Measurements from ENCODE around the gene C2orf76. TPM values are rescaled to one million over a fixed set of nuclear protein-coding genes. Genes with fewer than 3 reads are reported as not detected.

C2orf76 gene
- 10 to 100 TPM in 1 of 4 donors, 1 to 10 TPM in 1, not detected in 2; 2.9 to 11.3 TPM for total RNA-seq

- intact Hi-C loops (cut with DNase I; ENCODE audit: low total_unique reads): no loop called here
- 0% methylated on average over 60 of the region's 65 CpGs; no CpG with 5 or more reads in 1 of the 2 donors for WGBS, 2 donors (ENCODE audit: low coverage in 1 of 2)
Observed at GRCh38 chr2:119366649-119367471, at the start of gene C2orf76, which contains the start of gene DBI. Gene C2orf76, minus strand, starts transcription at chr2:119366834. Its CDS starts 26,875 bp downstream, at chr2:119339959. Gene DBI, plus strand, starts transcription at chr2:119366977. Its CDS starts 75 bp downstream, at chr2:119367052.

GRCh38 chr2:119415630-119416029 is 49.0 kb upstream of the C2orf76 start:
- no peaks in the 10 kb centered on the region for H3K9me3 ChIP-seq
- no peaks in the 10 kb centered on the region for H3K36me3 ChIP-seq
- in situ Hi-C loops (cut with MboI; ENCODE audit: low pct_ligation_motif_present in 1 of 4, low pct_unique_long_range_greater_than_20kb in 1 of 4, low sequenced_read_pairs in 3 of 4): loop anchor here in 1 of 4 donors (25.0 kb wide), 1 partner anchor 247 kb away; no protein-coding TSS in a partner anchor
- no peak overlapping the region for H3K27ac ChIP-seq
- no peak for DNase-seq
- WGBS, 2 donors (ENCODE audit: low coverage in 1 of 2): 70 to 83% methylated on average over 1 of the region's 1 CpG
- TF ChIP-seq EP300 (IDR thresholded peaks at IDR 0.05; ENCODE audit: low read depth): no peak
- TF ChIP-seq POLR2A (IDR thresholded peaks at IDR 0.05): no peak
- TF ChIP-seq POLR2AphosphoS5 (IDR thresholded peaks at IDR 0.05): no peak
- no peak for TF ChIP-seq CTCF (IDR thresholded peaks at IDR 0.05)
- H3K4me1 ChIP-seq: peaks cover 0 to 18% (median 2%) of the 10 kb centered on the region in 4 donors
- intact Hi-C loops (cut with DNase I; ENCODE audit: low total_unique reads): no loop called here
- H3K4me3 ChIP-seq: no peak overlapping the region
- H3K27me3 ChIP-seq: no peaks in the 10 kb centered on the region

More at GRCh38 chr2:119366649-119367471, at the start of gene C2orf76, which contains the start of gene DBI:
- peak; percentile 96 to 99 (median 98) for TF ChIP-seq POLR2AphosphoS5 (IDR thresholded peaks at IDR 0.05)
- TF ChIP-seq POLR2A (IDR thresholded peaks at IDR 0.05): peak; percentile 97
- peak; percentile 55 for TF ChIP-seq EP300 (IDR thresholded peaks at IDR 0.05; ENCODE audit: low read depth)
- TF ChIP-seq CTCF (IDR thresholded peaks at IDR 0.05): no peak
- peak within 1 kb of the TSS; percentile 89 to 95 (median 94) for H3K27ac ChIP-seq
- no peaks in the 10 kb centered on the region for H3K9me3 ChIP-seq
- H3K4me3 ChIP-seq: peak within 1 kb of the TSS; percentile 60 to 67 (median 66)
- in situ Hi-C loops (cut with MboI; ENCODE audit: low pct_ligation_motif_present in 1 of 4, low pct_unique_long_range_greater_than_20kb in 1 of 4, low sequenced_read_pairs in 3 of 4): no loop called here
- DNase-seq: peak; percentile 97
- H3K27me3 ChIP-seq: no peaks in the 10 kb centered on the region
- H3K36me3 ChIP-seq: peaks cover 0 to 34% (median 7%) of the 10 kb centered on the region in 4 donors
- H3K4me1 ChIP-seq: peaks cover 13 to 38% (median 24%) of the 10 kb centered on the region in 4 donors

- TF ChIP-seq POLR2A (IDR thresholded peaks at IDR 0.05) (no peak), EP300 (IDR thresholded peaks at IDR 0.05; ENCODE audit: low read depth) (no peak), CTCF (IDR thresholded peaks at IDR 0.05) (no peak), POLR2AphosphoS5 (IDR thresholded peaks at IDR 0.05) (no peak)
- in situ Hi-C loops (cut with MboI; ENCODE audit: low pct_ligation_motif_present in 1 of 4, low pct_unique_long_range_greater_than_20kb in 1 of 4, low sequenced_read_pairs in 3 of 4) (loop anchor here in 2 of 4 donors (5.0 to 25.0 kb wide), 2 partner anchors 62 to 247 kb away; no protein-coding TSS in a partner anchor), intact Hi-C loops (cut with DNase I; ENCODE audit: low total_unique reads) (no loop called here)
- Histone ChIP-seq H3K9me3 (no peaks in the 10 kb centered on the region), H3K27me3 (no peaks in the 10 kb centered on the region), H3K4me1 (peaks cover 0 to 12% (median 0%) of the 10 kb centered on the region in 4 donors), H3K36me3 (no peaks in the 10 kb centered on the region), H3K27ac (no peak overlapping the region), H3K4me3 (no peak overlapping the region)
- WGBS, 2 donors (ENCODE audit: low coverage in 1 of 2): 72 to 76% methylated on average over 3 of the region's 3 CpGs
- no peak for DNase-seq
Observed at GRCh38 chr2:119414894-119415293, 48.3 kb upstream of the C2orf76 start.

GRCh38 chr2:119409506-119409905 is 42.9 kb upstream of the C2orf76 start:
- 57 to 59% methylated on average over 4 of the region's 4 CpGs for WGBS, 2 donors (ENCODE audit: low coverage in 1 of 2)
- Histone ChIP-seq H3K36me3 (no peaks in the 10 kb centered on the region), H3K4me1 (peaks cover 0 to 9% (median 2%) of the 10 kb centered on the region in 4 donors), H3K9me3 (no peaks in the 10 kb centered on the region), H3K27me3 (no peaks in the 10 kb centered on the region), H3K27ac (no peak overlapping the region), H3K4me3 (no peak overlapping the region)
- TF ChIP-seq POLR2AphosphoS5 (IDR thresholded peaks at IDR 0.05): no peak
- no peak for TF ChIP-seq POLR2A (IDR thresholded peaks at IDR 0.05)
- no peak for TF ChIP-seq CTCF (IDR thresholded peaks at IDR 0.05)
- no peak for TF ChIP-seq EP300 (IDR thresholded peaks at IDR 0.05; ENCODE audit: low read depth)
- intact Hi-C loops (cut with DNase I; ENCODE audit: low total_unique reads): loop anchor here (10.0 kb wide), 1 partner anchor 245 kb away; no protein-coding TSS in a partner anchor
- in situ Hi-C loops (cut with MboI; ENCODE audit: low pct_ligation_motif_present in 1 of 4, low pct_unique_long_range_greater_than_20kb in 1 of 4, low sequenced_read_pairs in 3 of 4): loop anchor here in 3 of 4 donors (5.0 to 25.0 kb wide), 3 partner anchors 58 to 253 kb away; no protein-coding TSS in a partner anchor
- no peak for DNase-seq
